Measurements from ENCODE around the gene TMTC2. TPM values are rescaled to one million over a fixed set of nuclear protein-coding genes. Genes with fewer than 3 reads are reported as not detected.
A peak's percentile ranks its signal among the peaks of the same experiment; 100 is the strongest.

TMTC2 gene
- total RNA-seq, 1 donor from 2014 or later = 31.4 TPM

DNA sequence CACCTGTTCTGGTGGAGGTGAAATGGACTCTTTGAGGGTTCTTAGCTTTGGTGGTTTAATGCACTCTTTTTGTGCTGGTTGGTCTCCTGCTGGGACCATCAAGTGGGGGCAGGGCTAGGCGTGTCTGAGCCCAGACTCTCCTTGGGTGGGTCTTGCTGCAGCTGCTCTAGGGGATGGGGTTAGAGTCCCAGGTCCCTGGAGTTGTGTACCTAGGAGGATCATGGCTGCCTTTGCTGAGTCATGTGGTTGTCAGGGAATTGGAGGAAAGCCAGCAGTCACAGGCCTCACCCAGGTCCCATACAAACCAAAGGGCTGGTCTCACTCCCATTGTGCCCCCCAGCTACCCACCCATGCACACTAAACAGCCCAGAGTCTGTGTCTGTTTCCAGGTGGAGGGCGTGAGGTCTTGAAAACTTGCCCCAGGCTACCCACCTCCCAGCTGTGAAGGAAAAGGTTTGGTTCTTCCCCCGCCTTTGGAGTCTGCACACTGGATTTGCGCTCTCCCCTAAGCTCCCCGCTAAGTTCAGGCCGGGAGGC is 387.7 kb downstream of the TMTC2 start:
- Histone ChIP-seq H3K27ac (no peak overlapping the region), H3K4me3 (no peak overlapping the region), H3K4me1 (no peaks in the 10 kb centered on the region), H3K27me3 (ENCODE audit: low read depth) (no peaks in the 10 kb centered on the region), H3K9me3 (peaks cover 7% of the 10 kb centered on the region), H3K36me3 (no peaks in the 10 kb centered on the region)
- DNase-seq (no peak), ATAC-seq (no peak)
- intact Hi-C loops (cut with DNase I) = no loop called here
- TF ChIP-seq, protein P1, sequence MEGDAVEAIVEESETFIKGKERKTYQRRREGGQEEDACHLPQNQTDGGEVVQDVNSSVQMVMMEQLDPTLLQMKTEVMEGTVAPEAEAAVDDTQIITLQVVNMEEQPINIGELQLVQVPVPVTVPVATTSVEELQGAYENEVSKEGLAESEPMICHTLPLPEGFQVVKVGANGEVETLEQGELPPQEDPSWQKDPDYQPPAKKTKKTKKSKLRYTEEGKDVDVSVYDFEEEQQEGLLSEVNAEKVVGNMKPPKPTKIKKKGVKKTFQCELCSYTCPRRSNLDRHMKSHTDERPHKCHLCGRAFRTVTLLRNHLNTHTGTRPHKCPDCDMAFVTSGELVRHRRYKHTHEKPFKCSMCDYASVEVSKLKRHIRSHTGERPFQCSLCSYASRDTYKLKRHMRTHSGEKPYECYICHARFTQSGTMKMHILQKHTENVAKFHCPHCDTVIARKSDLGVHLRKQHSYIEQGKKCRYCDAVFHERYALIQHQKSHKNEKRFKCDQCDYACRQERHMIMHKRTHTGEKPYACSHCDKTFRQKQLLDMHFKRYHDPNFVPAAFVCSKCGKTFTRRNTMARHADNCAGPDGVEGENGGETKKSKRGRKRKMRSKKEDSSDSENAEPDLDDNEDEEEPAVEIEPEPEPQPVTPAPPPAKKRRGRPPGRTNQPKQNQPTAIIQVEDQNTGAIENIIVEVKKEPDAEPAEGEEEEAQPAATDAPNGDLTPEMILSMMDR (IDR thresholded peaks at IDR 0.05) = no peak

DNA sequence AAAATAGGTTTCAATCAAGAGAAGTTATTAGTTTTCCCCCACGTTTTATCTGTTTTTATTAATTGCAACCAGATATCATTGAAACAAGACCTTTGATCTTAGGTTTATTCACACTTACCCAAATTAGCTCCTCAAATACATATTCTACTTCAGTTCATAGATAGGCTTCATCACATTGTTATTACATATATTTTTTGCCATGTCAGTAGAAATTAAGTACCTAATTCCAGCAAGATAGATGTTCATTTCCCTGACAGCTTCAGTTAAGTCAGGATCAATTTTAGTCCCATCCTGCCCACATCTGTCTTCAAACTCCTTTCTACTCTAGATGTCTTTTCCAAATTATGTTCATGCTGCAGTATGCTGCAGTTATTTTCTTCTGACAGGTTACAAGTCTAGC is 388.8 kb downstream of the TMTC2 start:
- Histone ChIP-seq H3K4me3 (no peak overlapping the region), H3K36me3 (no peaks in the 10 kb centered on the region), H3K9me3 (peaks cover 7% of the 10 kb centered on the region), H3K27ac (no peak overlapping the region), H3K4me1 (no peaks in the 10 kb centered on the region), H3K27me3 (ENCODE audit: low read depth) (no peaks in the 10 kb centered on the region)
- ATAC-seq = no peak
- no peak for DNase-seq
- TF ChIP-seq, protein P1 (IDR thresholded peaks at IDR 0.05) = no peak
- intact Hi-C loops (cut with DNase I) = no loop called here

- ATAC-seq = no peak
- Histone ChIP-seq H3K4me3 (no peak overlapping the region), H3K27me3 (ENCODE audit: low read depth) (no peaks in the 10 kb centered on the region), H3K27ac (no peak overlapping the region), H3K9me3 (peaks cover 7% of the 10 kb centered on the region), H3K4me1 (no peaks in the 10 kb centered on the region), H3K36me3 (no peaks in the 10 kb centered on the region)
- DNase-seq = no peak
- TF ChIP-seq, protein P1 (IDR thresholded peaks at IDR 0.05) = no peak
- intact Hi-C loops (cut with DNase I) = no loop called here
Measured at GRCh38 chr12:83077041-83077440, 390.3 kb downstream of the TMTC2 start.

DNA sequence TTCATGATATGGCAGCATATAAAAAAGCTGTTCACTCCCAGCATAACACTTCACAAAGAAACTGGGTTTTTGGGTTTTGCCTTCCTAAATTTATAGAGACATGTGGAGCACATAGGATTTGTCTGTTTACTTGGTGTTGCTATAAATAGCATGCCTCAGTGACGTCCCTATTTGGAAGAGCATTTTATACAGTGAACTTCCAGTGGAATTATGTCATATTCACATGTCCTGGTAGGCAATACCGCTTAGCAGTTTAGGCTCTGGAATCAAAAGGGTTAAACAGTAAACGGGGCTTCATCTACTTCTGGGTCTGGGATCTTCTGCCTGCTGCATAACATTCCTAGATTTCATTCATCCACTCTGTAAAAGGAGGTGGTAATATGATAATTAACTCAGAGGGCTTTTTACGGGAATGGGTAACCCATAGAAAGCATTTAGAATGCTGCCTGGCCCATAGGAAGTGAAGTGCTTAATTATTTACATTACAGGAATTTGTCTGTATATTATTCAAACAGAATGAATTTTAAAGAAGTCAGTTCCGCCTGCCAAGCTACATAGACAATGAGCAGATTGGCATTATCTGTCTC is 396.1 kb downstream of the TMTC2 start:
- no peak overlapping the region for H3K4me3 ChIP-seq
- H3K4me1 ChIP-seq = no peaks in the 10 kb centered on the region
- no peaks in the 10 kb centered on the region for H3K36me3 ChIP-seq
- H3K9me3 ChIP-seq = no peaks in the 10 kb centered on the region
- H3K27ac ChIP-seq = no peak overlapping the region
- H3K27me3 ChIP-seq (ENCODE audit: low read depth) = no peaks in the 10 kb centered on the region
- no peak for DNase-seq
- intact Hi-C loops (cut with DNase I) = no loop called here
- TF ChIP-seq, protein P1 (IDR thresholded peaks at IDR 0.05) = no peak
- no peak for ATAC-seq

GRCh38 chr12:83083616-83084015 is 396.9 kb downstream of the TMTC2 start:
- DNase-seq = no peak
- Histone ChIP-seq H3K9me3 (no peaks in the 10 kb centered on the region), H3K27me3 (ENCODE audit: low read depth) (no peaks in the 10 kb centered on the region), H3K27ac (no peak overlapping the region), H3K4me1 (no peaks in the 10 kb centered on the region), H3K4me3 (no peak overlapping the region), H3K36me3 (no peaks in the 10 kb centered on the region)
- ATAC-seq = peak in 1 of 2 donors; percentile 33
- TF ChIP-seq, protein P1 (IDR thresholded peaks at IDR 0.05) = no peak
- intact Hi-C loops (cut with DNase I) = no loop called here

Measured in lower lobe of right lung (tissue), 2 donors.